HEK293 (cell line): ENCODE measurements around the gene C1QL3.

Experiments used
- CTCF ChIP-seq: fragments of 450-650 bp; formaldehyde crosslinking; IDR thresholded peaks from 2 replicates; pipeline ENCODE4 v1.5.1; 2016; ENCODE audit warnings: missing biosample characterization, missing genetic modification characterization
- ZBTB7A ChIP-seq: fragments of 450-650 bp; formaldehyde crosslinking; IDR thresholded peaks from 2 replicates; pipeline ENCODE4 v1.5.1; 2016; ENCODE audit warnings: low read depth, missing biosample characterization, missing genetic modification characterization

- TF ChIP-seq CTCF (tag by site-specific recombination) (no peak), ZBTB7A (no peak)
Measured at GRCh38 chr10:16544591-16544990, 22.9 kb upstream of the C1QL3 start.
